Esophagus squamous epithelium (tissue), 4 donors: ENCODE data around the gene TTBK2.

Experiments used
- POLR2A ChIP-seq, 4 donors: fragments of 450-650 bp; IDR thresholded peaks; one replicate each; pipeline ENCODE4 v1.6.1; 2017; ENCODE audit warnings: antibody characterized with exemption in 4 of 4, mild to moderate bottlenecking in 4 of 4, moderate library complexity in 3 of 4
- TF ChIP-seq, protein P1 (sequence below), 6 experiments: fragments of 450-650 bp in 4 of 6; fragments of 200-600 bp in 2 of 6; sonication (generic) in 2 of 6; IDR thresholded peaks; one replicate each; pipeline ENCODE4 v1.5.1; 2016 to 2019; ENCODE audit warnings: antibody characterized with exemption in 6 of 6, mild to moderate bottlenecking in 4 of 6, moderate library complexity in 4 of 6

DNA sequence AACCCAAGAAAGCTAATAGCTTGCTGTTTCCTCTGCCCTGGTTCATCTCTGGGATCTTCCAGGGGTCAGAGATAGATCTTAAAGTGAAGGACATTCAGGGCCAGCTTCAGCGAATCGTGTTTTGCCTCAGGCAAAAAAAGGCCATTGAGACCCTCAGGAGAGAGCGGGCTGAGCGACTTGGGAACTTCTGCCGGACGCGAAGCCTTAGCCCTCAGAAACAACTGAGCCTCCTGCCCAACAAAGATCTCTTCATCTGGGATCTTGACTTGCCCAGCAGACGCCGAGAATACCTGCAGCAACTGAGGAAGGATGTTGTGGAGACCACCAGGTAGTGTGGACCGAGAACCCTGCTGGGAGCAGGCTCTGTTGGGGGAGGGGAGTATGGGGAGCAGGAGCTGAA, 226.2 kb downstream of the TTBK2 start:
- TF ChIP-seq, protein P1, sequence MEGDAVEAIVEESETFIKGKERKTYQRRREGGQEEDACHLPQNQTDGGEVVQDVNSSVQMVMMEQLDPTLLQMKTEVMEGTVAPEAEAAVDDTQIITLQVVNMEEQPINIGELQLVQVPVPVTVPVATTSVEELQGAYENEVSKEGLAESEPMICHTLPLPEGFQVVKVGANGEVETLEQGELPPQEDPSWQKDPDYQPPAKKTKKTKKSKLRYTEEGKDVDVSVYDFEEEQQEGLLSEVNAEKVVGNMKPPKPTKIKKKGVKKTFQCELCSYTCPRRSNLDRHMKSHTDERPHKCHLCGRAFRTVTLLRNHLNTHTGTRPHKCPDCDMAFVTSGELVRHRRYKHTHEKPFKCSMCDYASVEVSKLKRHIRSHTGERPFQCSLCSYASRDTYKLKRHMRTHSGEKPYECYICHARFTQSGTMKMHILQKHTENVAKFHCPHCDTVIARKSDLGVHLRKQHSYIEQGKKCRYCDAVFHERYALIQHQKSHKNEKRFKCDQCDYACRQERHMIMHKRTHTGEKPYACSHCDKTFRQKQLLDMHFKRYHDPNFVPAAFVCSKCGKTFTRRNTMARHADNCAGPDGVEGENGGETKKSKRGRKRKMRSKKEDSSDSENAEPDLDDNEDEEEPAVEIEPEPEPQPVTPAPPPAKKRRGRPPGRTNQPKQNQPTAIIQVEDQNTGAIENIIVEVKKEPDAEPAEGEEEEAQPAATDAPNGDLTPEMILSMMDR (IDR thresholded peaks at IDR 0.05) = no peak
- TF ChIP-seq POLR2A (IDR thresholded peaks at IDR 0.05) = no peak
